UCSD-AML1 (cell line): ENCODE data around the gene NKG7.

ENCODE experiments used
- DNase-seq: peaks from one replicate; lab custom pipeline; 2025; ENCODE audit not compliant: unreplicated experiment; lab: John Stamatoyannopoulos, UW

Gene NKG7

GRCh38 chr19:51364200-51365106 lies 8.0 kb downstream of the NKG7 start:
- no peak for DNase-seq

GRCh38 chr19:51361239-51361638 lies 11.2 kb downstream of the NKG7 start:
- no peak for DNase-seq

GRCh38 chr19:51359294-51359693 lies 13.2 kb downstream of the NKG7 start:
- no peak for DNase-seq

GRCh38 chr19:51357952-51358351 lies 14.5 kb downstream of the NKG7 start:
- DNase-seq, result no peak

GRCh38 chr19:51356159-51356801 lies 16.2 kb downstream of the NKG7 start:
- DNase-seq, result no peak

GRCh38 chr19:51354742-51355148 lies 17.7 kb downstream of the NKG7 start:
- no peak for DNase-seq

GRCh38 chr19:51354103-51354741 lies 18.2 kb downstream of the NKG7 start:
- DNase-seq, result no peak

GRCh38 chr19:51352783-51353360 lies 19.6 kb downstream of the NKG7 start:
- DNase-seq, result no peak

GRCh38 chr19:51351266-51351990 lies 21.0 kb downstream of the NKG7 start:
- no peak for DNase-seq

- no peak for DNase-seq
These were observed 25.1 kb downstream of the NKG7 start for GRCh38 chr19:51347209-51347928.

GRCh38 chr19:51346742-51347141 lies 25.7 kb downstream of the NKG7 start:
- DNase-seq, result no peak

- DNase-seq, result no peak
These were observed 27.3 kb downstream of the NKG7 start for GRCh38 chr19:51345076-51345620.

- DNase-seq, result no peak
These were observed 29.6 kb downstream of the NKG7 start for GRCh38 chr19:51342631-51343569.

- no peak for DNase-seq
These were observed 30.4 kb downstream of the NKG7 start, which contains the start of gene VSIG10L for GRCh38 chr19:51341976-51342580. Gene VSIG10L (minus strand): TSS chr19:51342139. CDS start chr19:51342124, 15 bp downstream.

GRCh38 chr19:51341066-51341465 lies 31.4 kb downstream of the NKG7 start:
- DNase-seq, result no peak

GRCh38 chr19:51339687-51340656 lies 32.5 kb downstream of the NKG7 start:
- DNase-seq, result peak; percentile 97

- no peak for DNase-seq
These were observed 33.2 kb downstream of the NKG7 start for GRCh38 chr19:51339313-51339686.
